LHCN-M2 (cell line): ENCODE measurements around the gene STK38L. TPM values are rescaled to one million over a fixed set of nuclear protein-coding genes. Genes with fewer than 3 reads are reported as not detected.
"Not testable (repeated sequence)": the region's sequence is repeated elsewhere in the genome, so short reads cannot be mapped to it uniquely, and the experiment has no call there.

Experiments used
- DNase-seq: peaks from one replicate; pipeline ENCODE4 v3.0.0-alpha.2; 2012; ENCODE audit warnings: low read depth
- total RNA-seq: library from RNA; depleted of rRNA; stranded (reverse); fragments of >200 nt; gene quantifications from 2 replicates; pipeline ENCODE4 v1.2.3, GENCODE V29; 2014

STK38L gene
- total RNA-seq, 1 experiment from 2014 or later, result 9.1 TPM

DNA sequence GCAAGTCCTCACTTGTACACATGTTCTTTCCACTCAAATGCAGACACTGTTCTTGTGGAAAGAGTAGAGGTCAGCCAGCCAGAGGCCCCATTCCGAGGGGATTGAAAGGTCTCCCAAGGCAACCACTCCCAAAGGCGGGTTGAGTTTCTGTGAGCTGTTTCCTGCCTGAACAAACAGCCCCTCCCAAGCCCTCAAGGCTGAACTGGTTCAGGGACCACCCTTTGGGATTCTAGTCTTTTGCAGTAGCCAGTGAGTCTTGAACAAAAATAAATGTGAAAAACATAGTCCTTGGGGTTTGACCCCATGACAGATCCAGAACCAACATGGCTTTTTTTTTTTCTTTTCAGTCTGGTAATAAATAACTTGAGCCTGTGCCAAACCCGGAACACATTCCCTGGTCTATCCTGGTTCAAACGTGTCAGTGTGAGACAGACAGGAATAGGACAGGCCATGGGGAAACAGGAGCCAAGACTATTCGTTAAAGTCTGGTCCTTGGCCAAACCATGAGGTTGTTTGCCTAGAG lies 17.6 kb upstream of the STK38L start:
- DNase-seq, result no peak

DNA sequence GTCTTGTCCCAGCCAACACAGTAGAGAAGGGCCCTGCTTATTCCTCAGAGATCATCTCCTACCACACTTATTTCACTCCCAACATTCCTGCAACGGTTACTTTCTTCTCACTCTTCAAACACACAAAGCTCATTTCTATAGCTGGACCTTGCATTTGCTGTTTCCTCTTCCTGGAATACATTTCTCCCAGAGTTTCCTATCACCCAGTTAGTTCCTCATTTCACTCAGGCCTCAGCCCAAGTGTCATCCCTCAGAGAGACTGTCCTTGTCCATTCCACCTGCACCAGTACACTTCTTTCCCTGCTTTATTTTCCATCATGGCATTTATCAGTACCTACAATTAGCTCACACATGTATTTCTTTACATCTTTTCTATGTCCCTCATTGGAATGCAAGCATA lies 14.7 kb upstream of the STK38L start:
- no peak for DNase-seq

- DNase-seq, result not testable (repeated sequence)
Measured at GRCh38 chr12:27231374-27231773, 12.7 kb upstream of the STK38L start.

- DNase-seq, result no peak
Measured at GRCh38 chr12:27233814-27234213, 10.3 kb upstream of the STK38L start.

- DNase-seq, result peak; percentile 26
Measured at GRCh38 chr12:27236498-27236897, 7.6 kb upstream of the STK38L start.

DNA sequence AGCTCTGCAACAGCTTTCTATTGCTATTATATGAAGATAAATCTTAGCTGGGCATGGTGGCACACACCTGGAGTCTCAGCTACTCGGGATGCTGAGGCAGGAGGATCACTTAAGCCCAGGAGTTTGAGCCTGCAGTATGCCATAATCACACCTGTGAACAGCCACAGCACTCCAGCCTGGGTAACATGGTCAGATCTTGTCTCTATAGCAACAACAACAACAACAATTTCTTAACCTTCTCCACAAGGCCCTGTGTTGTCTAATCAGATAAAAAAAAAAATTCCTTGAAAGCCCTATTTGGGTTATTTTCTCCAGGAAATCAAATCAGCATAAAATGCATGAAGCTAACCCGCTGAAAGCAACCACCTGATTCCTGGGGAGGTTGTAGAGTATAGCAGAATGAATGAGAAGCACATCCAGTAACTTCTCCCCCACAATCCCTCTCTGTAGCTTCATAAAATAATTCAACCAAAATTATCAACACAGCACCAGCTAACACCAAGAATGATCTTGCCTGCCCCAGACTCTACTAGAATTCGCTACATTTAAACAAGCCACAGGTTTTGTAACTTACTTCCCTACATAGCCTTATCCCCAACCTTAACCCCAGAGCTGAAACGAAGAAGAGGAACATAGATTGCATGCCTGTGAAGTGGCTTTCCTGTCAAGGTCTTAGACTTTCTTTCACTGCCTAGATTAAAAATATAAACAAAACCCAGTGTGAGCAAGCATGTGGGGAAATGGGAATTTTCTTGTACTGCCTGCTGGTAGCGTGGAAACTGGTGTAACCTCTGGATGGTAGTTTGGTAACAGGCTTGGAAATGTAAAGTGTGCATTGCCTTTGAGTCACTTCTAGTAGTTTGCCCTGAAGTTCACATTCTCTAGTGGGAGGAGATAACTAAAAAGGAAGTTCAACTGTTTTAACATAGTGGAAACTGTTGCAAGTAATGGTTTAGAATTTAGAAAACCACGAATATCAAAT lies 6.0 kb upstream of the STK38L start:
- no peak for DNase-seq

DNA sequence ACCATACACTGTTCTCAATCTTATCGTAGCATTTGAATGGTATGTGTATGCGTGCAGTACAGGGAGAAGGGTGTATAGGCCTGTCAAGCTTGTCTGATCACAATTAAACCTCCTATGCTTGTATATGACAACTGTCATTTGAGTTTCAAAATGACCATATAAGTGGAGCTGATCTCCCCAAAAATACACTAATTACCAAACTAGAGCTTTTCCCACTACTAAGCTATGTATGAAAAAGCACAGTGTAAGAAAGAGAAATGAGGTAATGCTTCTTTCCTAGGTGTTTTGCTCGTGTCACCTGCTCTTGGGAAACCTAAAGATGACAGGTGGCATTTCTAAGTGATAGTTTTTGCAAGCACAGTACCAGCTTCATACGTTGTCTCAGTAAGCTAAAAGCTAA lies 1.1 kb upstream of the STK38L start:
- no peak for DNase-seq

DNA sequence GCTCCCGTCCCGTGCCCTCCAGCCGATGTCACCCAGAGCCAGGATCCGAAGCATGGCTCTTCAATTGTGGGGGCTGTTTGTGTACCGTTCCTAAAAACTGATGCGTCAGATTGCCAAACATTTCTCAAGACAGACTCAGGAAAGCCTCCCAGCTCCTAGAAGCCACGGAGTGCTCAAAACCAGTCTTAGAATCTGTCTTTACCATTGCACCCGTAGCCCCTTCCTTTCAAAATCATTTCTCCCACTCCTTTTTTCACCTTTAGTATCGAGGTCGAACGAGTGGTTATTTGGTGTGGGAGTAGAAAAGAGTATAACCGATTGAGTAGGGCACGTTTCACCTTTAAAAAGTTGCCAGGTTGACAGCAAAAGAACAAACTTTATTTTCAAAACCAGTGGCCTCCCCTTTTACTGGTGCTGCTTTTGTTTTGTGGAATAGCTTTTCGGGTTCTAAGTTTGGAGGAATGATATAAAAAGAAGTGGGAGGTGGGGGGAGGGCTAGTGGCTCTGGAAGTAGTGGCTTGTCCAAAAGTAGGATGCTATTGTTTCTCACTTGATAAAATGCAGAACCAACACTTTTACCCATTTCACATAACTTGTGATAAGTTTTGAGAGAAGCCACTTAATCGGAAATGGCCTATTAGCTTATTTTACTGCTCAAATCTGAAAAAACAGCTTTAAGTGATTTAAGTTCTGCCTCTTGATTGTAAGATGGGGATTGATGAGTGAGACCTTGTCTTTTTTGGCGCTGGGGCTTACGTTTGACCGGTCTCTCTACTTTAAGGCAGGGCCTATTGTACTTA lies 803 bp downstream of the STK38L start:
- no peak for DNase-seq

GRCh38 chr12:27246141-27246540 lies 2.1 kb downstream of the STK38L start:
- no peak for DNase-seq

GRCh38 chr12:27246774-27247173 lies 2.7 kb downstream of the STK38L start:
- DNase-seq, result no peak

DNA sequence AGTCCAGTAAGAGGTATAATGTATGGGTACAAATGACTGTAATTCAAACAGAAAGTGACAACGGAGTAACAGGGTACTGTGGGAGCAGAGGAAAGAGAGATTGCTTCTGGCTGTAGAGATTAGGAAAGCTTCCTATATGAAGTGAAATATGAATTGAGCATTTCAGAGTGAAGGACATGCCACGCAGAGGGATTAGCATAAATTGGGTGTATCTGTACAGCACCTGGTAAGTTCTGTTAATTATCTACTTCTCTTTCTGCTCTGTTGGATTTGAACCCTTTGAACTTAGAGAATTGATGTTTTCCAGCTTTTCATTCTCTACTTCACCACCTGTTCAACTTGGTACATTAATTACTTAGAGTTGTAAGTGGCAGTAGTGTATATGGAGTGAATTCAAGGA lies 8.8 kb downstream of the STK38L start:
- no peak for DNase-seq

GRCh38 chr12:27253347-27253746 lies 9.3 kb downstream of the STK38L start:
- DNase-seq, result no peak

- no peak for DNase-seq
Measured at GRCh38 chr12:27255806-27256205, 11.7 kb downstream of the STK38L start.

DNA sequence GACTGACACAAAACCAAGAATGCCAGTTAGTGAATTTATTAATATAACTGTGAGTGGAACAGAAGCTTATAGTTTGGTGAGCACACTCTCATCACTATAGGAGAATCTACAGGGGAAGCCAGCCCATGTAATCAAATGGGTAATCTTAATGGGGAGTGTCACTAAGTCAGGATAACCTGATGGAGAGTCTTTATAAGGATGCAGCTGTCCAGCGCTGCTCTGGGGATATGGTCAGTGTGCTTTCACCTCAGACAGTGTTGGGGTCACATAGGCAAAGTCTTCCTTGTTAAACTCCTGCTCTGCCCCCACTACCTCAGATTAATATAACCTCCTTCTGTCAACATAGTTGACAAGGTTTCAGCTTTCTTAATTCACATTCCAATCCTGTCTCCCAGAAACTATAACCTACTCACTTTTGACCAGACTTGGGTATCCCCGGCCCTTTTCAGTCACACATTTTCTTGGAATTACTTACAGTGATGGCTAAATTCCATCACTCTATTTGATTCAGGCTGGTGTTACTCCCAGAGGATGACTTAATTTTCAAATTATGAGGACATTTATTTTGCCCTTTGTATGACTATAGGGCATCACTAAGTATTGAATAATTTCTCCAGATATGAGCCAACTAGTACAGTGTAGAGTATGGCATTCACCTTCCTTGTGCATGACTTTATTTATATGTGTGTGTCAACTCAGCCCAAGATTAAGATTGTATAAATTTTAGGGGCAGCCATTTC lies 13.2 kb downstream of the STK38L start:
- no peak for DNase-seq

DNA sequence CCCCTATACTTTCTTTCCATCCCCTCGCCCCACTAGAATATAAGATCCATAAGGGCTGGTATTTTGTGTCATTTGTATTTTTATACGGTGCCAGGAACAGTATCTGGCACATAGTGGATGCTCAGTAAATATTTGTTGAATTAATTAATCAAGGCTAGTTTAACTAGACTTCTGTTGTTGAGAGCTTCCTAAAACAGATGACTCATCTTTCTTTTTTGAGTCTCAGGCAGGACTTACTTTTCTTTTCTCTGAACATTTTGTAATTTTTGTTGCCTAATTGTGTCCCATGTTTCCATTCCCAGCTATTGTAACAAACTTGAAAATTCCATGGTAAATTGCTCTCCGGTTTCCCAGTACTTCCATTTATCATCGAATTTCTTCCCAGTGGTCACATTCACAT lies 16.7 kb downstream of the STK38L start:
- DNase-seq, result peak; percentile 63

GRCh38 chr12:27261866-27262265 lies 17.8 kb downstream of the STK38L start:
- DNase-seq, result peak; percentile 65

- no peak for DNase-seq
Measured at GRCh38 chr12:27270148-27270547, 26.1 kb downstream of the STK38L start.

- DNase-seq, result no peak
Measured at GRCh38 chr12:27271206-27271605, 27.1 kb downstream of the STK38L start.

- no peak for DNase-seq
Measured at GRCh38 chr12:27272373-27273028, 28.4 kb downstream of the STK38L start.

GRCh38 chr12:27273114-27273513 lies 29.0 kb downstream of the STK38L start:
- no peak for DNase-seq

GRCh38 chr12:27274706-27275105 lies 30.6 kb downstream of the STK38L start:
- no peak for DNase-seq
